H9 (cell line): ENCODE data around the gene OOSP4B. TPM values are rescaled to one million over a fixed set of nuclear protein-coding genes. Genes with fewer than 3 reads are reported as not detected.
"Not testable (repeated sequence)": the region's sequence is repeated elsewhere in the genome, so short reads cannot be mapped to it uniquely, and the experiment has no call there.

Experiments used
- DNase-seq: peaks from one replicate; pipeline ENCODE4 v3.0.0-alpha.2; 2017
- H2AFZ ChIP-seq: one replicate; pipeline ENCODE4 v1.6.1; 2013; ENCODE audit warnings: mild to moderate bottlenecking, low read length, control low read depth, moderate library complexity
- H2AK5ac ChIP-seq: 2 replicates; pipeline ENCODE4 v1.6.1; 2013; ENCODE audit warnings: low read length, control low read depth, mixed read lengths; ENCODE audit not compliant: insufficient read length
- H2BK120ac ChIP-seq: one replicate; pipeline ENCODE4 v1.6.1; 2013; ENCODE audit warnings: low read depth, mild to moderate bottlenecking, low read length, control low read depth, inconsistent platforms; ENCODE audit not compliant: poor library complexity, severe bottlenecking
- H2BK12ac ChIP-seq: 2 replicates; pipeline ENCODE4 v1.6.1; 2013; ENCODE audit warnings: low read length, control low read depth, mixed read lengths, low read depth; ENCODE audit not compliant: insufficient read length
- H2BK15ac ChIP-seq: 2 replicates; pipeline ENCODE4 v1.6.1; 2013; ENCODE audit warnings: low read depth, low read length, control low read depth
- H2BK20ac ChIP-seq: one replicate; pipeline ENCODE4 v1.6.1; 2013; ENCODE audit warnings: low read depth, mild to moderate bottlenecking, low read length, control low read depth, inconsistent platforms; ENCODE audit not compliant: poor library complexity, severe bottlenecking
- H2BK5ac ChIP-seq: 2 replicates; pipeline ENCODE4 v1.6.1; 2013; ENCODE audit warnings: low read length, control low read depth, mixed read lengths; ENCODE audit not compliant: insufficient read length
- H3K14ac ChIP-seq: 2 replicates; pipeline ENCODE4 v1.6.1; 2013; ENCODE audit warnings: low read length, control low read depth; ENCODE audit not compliant: insufficient read depth
- H3K18ac ChIP-seq: 2 replicates; pipeline ENCODE4 v1.6.1; 2013; ENCODE audit warnings: low read depth, mild to moderate bottlenecking, mixed read lengths, low read length, control low read depth; ENCODE audit not compliant: insufficient read length
- H3K23ac ChIP-seq: 2 replicates; pipeline ENCODE4 v1.6.1; 2013; ENCODE audit warnings: low read length, control low read depth, mixed read lengths, low read depth; ENCODE audit not compliant: insufficient read length
- H3K23me2 ChIP-seq: 2 replicates; pipeline ENCODE4 v1.6.1; 2013; ENCODE audit warnings: low read depth, mild to moderate bottlenecking, mixed read lengths, low read length, control low read depth; ENCODE audit not compliant: insufficient read length, poor library complexity, severe bottlenecking
- H3K27ac ChIP-seq: 2 replicates; pipeline ENCODE4 v1.5.1; 2013; ENCODE audit warnings: low read length, control low read depth, mixed read lengths, low read depth; ENCODE audit not compliant: insufficient read length
- H3K27me3 ChIP-seq: 2 replicates; pipeline ENCODE4 v1.6.1; 2013; ENCODE audit warnings: low read length, control low read depth, inconsistent platforms; ENCODE audit not compliant: insufficient read depth
- H3K4ac ChIP-seq: 2 replicates; pipeline ENCODE4 v1.6.1; 2013; ENCODE audit warnings: low read depth, mild to moderate bottlenecking, control low read depth, inconsistent platforms, low read length, moderate library complexity
- H3K4me1 ChIP-seq: 2 replicates; pipeline ENCODE4 v1.6.1; 2013; ENCODE audit warnings: low read length, control low read depth, inconsistent platforms; ENCODE audit not compliant: insufficient read depth
- H3K4me2 ChIP-seq: 2 replicates; pipeline ENCODE4 v1.6.1; 2013; ENCODE audit warnings: low read length, control low read depth, mixed read lengths; ENCODE audit not compliant: insufficient read length, insufficient read depth
- H3K56ac ChIP-seq: 2 replicates; pipeline ENCODE4 v1.6.1; 2013; ENCODE audit warnings: low read depth, mild to moderate bottlenecking, mixed read lengths, low read length, control low read depth; ENCODE audit not compliant: insufficient read length
- H3K79me1 ChIP-seq: 2 replicates; pipeline ENCODE4 v1.6.1; 2013; ENCODE audit warnings: low read depth, mild to moderate bottlenecking, moderate library complexity, low read length, control low read depth, inconsistent platforms; ENCODE audit not compliant: insufficient read depth, poor library complexity, severe bottlenecking
- H3K79me2 ChIP-seq: 2 replicates; pipeline ENCODE4 v1.6.1; 2013; ENCODE audit warnings: low read length, control low read depth, inconsistent platforms; ENCODE audit not compliant: insufficient read depth
- H3K9ac ChIP-seq: 2 replicates; pipeline ENCODE4 v1.6.1; 2013; ENCODE audit warnings: low read length, control low read depth, mixed read lengths; ENCODE audit not compliant: insufficient read length; ENCODE audit errors: extremely low read depth
- H3K9me3 ChIP-seq: one replicate; pipeline ENCODE4 v1.6.1; 2013; ENCODE audit warnings: low read depth, low read length, inconsistent platforms; ENCODE audit not compliant: control insufficient read depth
- H3T11ph ChIP-seq: one replicate; pipeline ENCODE4 v1.6.1; 2013; ENCODE audit warnings: mild to moderate bottlenecking, low read length, control low read depth, inconsistent platforms
- H4K20me1 ChIP-seq: one replicate; pipeline ENCODE4 v1.6.1; 2013; ENCODE audit not compliant: control insufficient read depth, insufficient read length, insufficient read depth
- H4K5ac ChIP-seq: 2 replicates; pipeline ENCODE4 v1.6.1; 2013; ENCODE audit warnings: low read depth, mild to moderate bottlenecking, mixed read lengths, low read length, control low read depth; ENCODE audit not compliant: insufficient read length
- H4K8ac ChIP-seq: replicated peaks from 2 replicates; pipeline ENCODE4 v1.6.1; 2013; ENCODE audit warnings: low read length, control low read depth, mixed read lengths, low read depth; ENCODE audit not compliant: insufficient read length
- H4K91ac ChIP-seq: 2 replicates; pipeline ENCODE4 v1.6.1; 2013; ENCODE audit warnings: low read depth, mild to moderate bottlenecking, moderate library complexity, mixed read lengths, low read length, control low read depth; ENCODE audit not compliant: insufficient read length
- H3K27ac Mint-ChIP-seq, 3 experiments: 2 replicates in 2 of 3; 3 replicates in 1 of 3; pipeline ENCODE4 v1.8.0; 2020 to 2021; ENCODE audit warnings: mixed read lengths in 3 of 3, mild to moderate bottlenecking in 1 of 3, moderate library complexity in 1 of 3
- H3K27me3 Mint-ChIP-seq: 2 replicates; pipeline ENCODE4 v1.8.0; 2021; ENCODE audit warnings: low read depth, mild to moderate bottlenecking, moderate library complexity, mixed read lengths
- H3K36me3 Mint-ChIP-seq, 3 experiments: 2 replicates in 2 of 3; 3 replicates in 1 of 3; pipeline ENCODE4 v1.8.0; 2020 to 2021; ENCODE audit warnings: low read depth in 3 of 3, mixed read lengths in 3 of 3; ENCODE audit not compliant: insufficient read depth in 1 of 3
- H3K4me1 Mint-ChIP-seq, 2 experiments: 2 replicates each; pipeline ENCODE4 v1.8.0; 2020; ENCODE audit warnings: mixed read lengths in 2 of 2
- H3K4me3 Mint-ChIP-seq, 2 experiments: 2 replicates in 1 of 2; 3 replicates in 1 of 2; pipeline ENCODE4 v1.8.0; 2020 to 2021; ENCODE audit warnings: mild to moderate bottlenecking in 2 of 2, mixed read lengths in 2 of 2, moderate library complexity in 1 of 2
- H3K9me3 Mint-ChIP-seq, 2 experiments: 2 replicates in 1 of 2; 3 replicates in 1 of 2; pipeline ENCODE4 v1.8.0; 2020; ENCODE audit warnings: mild to moderate bottlenecking in 2 of 2, mixed read lengths in 2 of 2, moderate library complexity in 1 of 2
- WGBS: extraction: QIAGEN DNeasy Blood & Tissue Kit; methylation state at CpG from one replicate; pipeline ENCODE4 v1.1.7; 2013; ENCODE audit warnings: missing lambda C conversion rate, low lambda C conversion rate, mixed read lengths; ENCODE audit not compliant: insufficient read length; ENCODE audit errors: extremely low coverage; 5-methylcytosine and 5-hydroxymethylcytosine counted together
- total RNA-seq: library from RNA; stranded (reverse); gene quantifications from 2 replicates; pipeline ENCODE4 v1.2.1, GENCODE V29; 2021
- TF ChIP-seq, protein P1 (sequence below): fragments of 200-600 bp; sonication (generic); conservative IDR thresholded peaks from 3 replicates; pipeline ENCODE4 v1.8.0; 2021; ENCODE audit warnings: antibody characterized with exemption, mild to moderate bottlenecking

The OOSP4B gene
- total RNA-seq, 1 experiment from 2014 or later, result not detected

- Mint-ChIP-seq H3K27me3 (no peaks in the 10 kb centered on the region), H3K4me3 (no peak within 1 kb of the TSS), H3K36me3 (no peaks in the 10 kb centered on the region), H3K9me3 (no peaks in the 10 kb centered on the region), H3K27ac (no peak within 1 kb of the TSS), H3K4me1 (peaks cover 9 to 10% of the 10 kb centered on the region in 2 experiments)
- Histone ChIP-seq H3K27me3 (no peaks in the 10 kb centered on the region), H3K23ac (no peak within 1 kb of the TSS), H2BK15ac (no peak within 1 kb of the TSS), H3K27ac (no peak within 1 kb of the TSS), H3K4ac (no peak within 1 kb of the TSS), H4K91ac (no peak within 1 kb of the TSS), H2BK5ac (no peak within 1 kb of the TSS), H2BK120ac (no peak within 1 kb of the TSS), H3K18ac (no peak within 1 kb of the TSS), H3K4me1 (no peaks in the 10 kb centered on the region), H3K79me2 (no peaks in the 10 kb centered on the region), H3K79me1 (no peaks in the 10 kb centered on the region), H3K4me2 (no peak within 1 kb of the TSS), H3K23me2 (no peaks in the 10 kb centered on the region), H3K9me3 (no peaks in the 10 kb centered on the region), H2AK5ac (no peak within 1 kb of the TSS), H4K5ac (no peak within 1 kb of the TSS), H3T11ph (no peak within 1 kb of the TSS), H3K14ac (no peak within 1 kb of the TSS), H3K9ac (no peak within 1 kb of the TSS), H2AFZ (no peak within 1 kb of the TSS), H4K20me1 (no peaks in the 10 kb centered on the region), H2BK12ac (no peak within 1 kb of the TSS), H4K8ac (no peak within 1 kb of the TSS), H2BK20ac (no peak within 1 kb of the TSS), H3K56ac (no peak within 1 kb of the TSS)
- TF ChIP-seq, protein P1, sequence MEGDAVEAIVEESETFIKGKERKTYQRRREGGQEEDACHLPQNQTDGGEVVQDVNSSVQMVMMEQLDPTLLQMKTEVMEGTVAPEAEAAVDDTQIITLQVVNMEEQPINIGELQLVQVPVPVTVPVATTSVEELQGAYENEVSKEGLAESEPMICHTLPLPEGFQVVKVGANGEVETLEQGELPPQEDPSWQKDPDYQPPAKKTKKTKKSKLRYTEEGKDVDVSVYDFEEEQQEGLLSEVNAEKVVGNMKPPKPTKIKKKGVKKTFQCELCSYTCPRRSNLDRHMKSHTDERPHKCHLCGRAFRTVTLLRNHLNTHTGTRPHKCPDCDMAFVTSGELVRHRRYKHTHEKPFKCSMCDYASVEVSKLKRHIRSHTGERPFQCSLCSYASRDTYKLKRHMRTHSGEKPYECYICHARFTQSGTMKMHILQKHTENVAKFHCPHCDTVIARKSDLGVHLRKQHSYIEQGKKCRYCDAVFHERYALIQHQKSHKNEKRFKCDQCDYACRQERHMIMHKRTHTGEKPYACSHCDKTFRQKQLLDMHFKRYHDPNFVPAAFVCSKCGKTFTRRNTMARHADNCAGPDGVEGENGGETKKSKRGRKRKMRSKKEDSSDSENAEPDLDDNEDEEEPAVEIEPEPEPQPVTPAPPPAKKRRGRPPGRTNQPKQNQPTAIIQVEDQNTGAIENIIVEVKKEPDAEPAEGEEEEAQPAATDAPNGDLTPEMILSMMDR, result no peak
- DNase-seq, result no peak
- WGBS, result no CpG with 5 or more reads among the region's 8 CpGs
Measured at GRCh38 chr11:60040109-60040508, 23.1 kb downstream of the OOSP4B start, which contains the start of gene OOSP2. Gene OOSP2 (plus strand): TSS chr11:60040409. CDS start chr11:60040460, 51 bp downstream.

GRCh38 chr11:60050422-60050821 lies 33.4 kb downstream of the OOSP4B start:
- H3T11ph ChIP-seq, H3K9ac ChIP-seq, H3K18ac ChIP-seq, H3K23ac ChIP-seq, H2AFZ ChIP-seq, H3K4me1 Mint-ChIP-seq, H3K27me3 Mint-ChIP-seq, DNase-seq, H3K36me3 Mint-ChIP-seq, H3K79me1 ChIP-seq, H3K27ac ChIP-seq, H2BK12ac ChIP-seq, H3K4ac ChIP-seq, H3K9me3 Mint-ChIP-seq, H3K56ac ChIP-seq, H4K91ac ChIP-seq, H3K4me2 ChIP-seq, H4K20me1 ChIP-seq, H2AK5ac ChIP-seq, H3K27me3 ChIP-seq, H2BK5ac ChIP-seq, H2BK120ac ChIP-seq, H3K14ac ChIP-seq, H3K27ac Mint-ChIP-seq, H2BK20ac ChIP-seq, H3K4me1 ChIP-seq, H3K23me2 ChIP-seq, H3K79me2 ChIP-seq, H4K5ac ChIP-seq, H2BK15ac ChIP-seq, H3K4me3 Mint-ChIP-seq, H3K9me3 ChIP-seq, H4K8ac ChIP-seq: not testable (repeated sequence)
